Cerebellar nuclear complex (tissue), 1 donor: ENCODE results near the gene TBC1D22A.

Source experiments
- DNase-seq, 2 experiments: peaks; one replicate each; lab custom pipeline; 2025; lab: John Stamatoyannopoulos, UW

The TBC1D22A gene

DNA sequence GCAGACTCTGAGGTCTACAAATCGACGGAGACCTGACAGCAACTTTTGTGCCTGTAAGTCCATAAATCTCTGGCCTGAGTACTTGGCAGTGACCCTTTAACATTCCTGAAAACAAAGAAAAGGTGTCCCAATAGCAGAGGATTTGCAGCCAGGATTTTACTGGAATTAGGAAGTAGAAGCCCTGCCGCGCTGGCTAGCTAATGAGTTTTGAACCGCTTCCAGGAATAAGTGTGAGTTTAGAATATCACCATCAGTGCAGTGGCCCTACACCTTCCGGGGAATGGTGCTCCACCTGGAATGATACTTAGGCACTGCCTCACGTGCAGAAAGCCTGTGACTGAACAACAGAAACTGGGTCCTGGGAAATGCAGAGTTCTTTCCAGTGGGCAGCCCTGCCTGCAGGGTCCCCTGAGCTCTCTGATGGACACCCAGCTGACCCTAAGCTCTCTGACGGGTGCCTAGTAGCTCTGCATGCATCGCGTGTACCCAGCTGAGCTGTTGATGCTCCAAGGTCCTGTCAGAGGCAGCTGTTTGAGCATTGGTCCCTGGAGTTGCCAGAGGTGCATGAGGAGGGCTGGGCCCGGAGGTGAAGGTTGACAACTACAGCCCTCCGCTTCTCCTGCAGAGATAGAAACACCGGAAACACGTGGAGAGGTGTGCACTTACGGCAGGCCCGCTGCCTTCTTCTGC is 380.9 kb downstream of the TBC1D22A start:
- no peak for DNase-seq

DNA sequence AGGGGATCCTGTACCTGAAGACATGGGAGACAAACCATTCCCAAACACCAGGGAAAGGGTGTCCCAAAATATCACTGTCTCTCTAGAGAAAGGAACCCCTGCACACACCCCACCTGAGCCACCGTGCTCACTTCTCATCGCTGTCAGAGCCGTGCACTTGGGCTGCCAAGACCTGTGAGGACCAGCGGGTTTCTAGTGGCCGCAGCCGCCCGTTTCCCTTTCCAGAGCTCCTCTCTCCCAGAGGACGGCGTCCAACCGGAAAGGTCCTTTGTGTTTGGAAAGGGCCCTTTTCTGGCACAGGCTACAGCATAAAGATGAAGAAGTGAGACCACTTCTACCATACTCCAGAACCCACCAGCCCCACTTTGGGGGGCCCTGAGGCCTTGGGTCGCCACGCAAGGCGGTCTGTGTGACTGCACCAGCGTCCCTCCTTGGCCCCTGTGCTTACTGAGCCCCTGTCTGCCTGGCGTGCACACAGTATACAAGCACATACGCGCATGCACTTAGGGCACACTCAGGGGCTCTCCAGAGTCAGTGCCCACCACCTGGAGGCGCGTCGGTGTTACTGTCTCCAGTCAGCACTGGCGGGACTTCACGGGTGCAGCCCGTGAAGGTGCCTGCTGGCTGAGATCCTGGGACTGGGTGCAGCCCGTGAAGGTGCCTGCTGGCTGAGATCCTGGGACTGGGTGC is 381.8 kb downstream of the TBC1D22A start:
- no peak for DNase-seq

DNA sequence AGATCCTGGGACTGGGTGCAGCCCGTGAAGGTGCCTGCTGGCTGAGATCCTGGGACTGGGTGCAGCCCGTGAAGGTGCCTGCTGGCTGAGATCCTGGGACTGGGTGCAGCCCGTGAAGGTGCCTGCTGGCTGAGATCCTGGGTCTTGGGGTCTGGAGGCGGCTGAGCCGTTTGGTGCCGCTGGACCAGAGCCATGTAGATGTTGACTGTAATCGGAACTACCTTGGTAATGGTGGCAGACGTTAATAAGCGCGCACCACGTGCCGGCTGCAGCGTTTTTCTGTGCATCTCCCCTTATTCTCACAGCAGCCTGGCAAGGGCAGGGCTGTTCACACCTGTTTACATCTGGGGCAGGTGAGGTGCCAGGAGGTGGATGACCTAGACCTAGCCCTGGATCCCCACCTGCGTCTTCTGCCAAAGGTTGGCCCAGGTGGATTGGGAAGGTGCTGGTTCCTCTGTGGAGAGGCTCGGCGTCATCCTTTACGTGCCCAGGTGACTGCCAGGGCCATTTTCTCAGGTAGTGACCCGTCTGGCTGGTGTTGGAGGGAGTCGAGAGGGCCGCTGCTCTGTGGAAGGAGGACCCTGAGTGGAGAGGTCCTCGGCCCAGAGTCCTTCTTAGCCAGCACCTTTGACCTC is 382.5 kb downstream of the TBC1D22A start:
- DNase-seq = no peak

DNA sequence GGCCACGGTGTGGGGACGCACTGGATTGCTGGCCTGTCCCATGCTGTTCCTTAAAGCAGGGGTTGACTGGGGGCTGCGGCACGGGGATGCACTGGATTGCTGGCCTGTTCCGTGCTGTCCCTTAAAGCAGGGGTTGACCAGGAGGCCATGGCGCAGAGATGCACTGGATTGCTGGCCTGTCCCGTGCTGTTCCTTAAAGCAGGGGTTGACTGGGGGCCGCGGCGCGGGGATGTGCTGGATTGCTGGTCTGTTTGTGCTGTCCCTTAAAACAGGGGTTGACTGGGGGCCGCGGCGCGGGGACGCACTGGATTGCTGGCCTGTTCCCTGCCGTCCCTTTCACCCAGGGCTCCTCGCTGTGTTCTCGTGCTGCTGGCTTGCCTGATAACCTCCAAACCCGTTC is 383.4 kb downstream of the TBC1D22A start:
- DNase-seq = no peak

DNA sequence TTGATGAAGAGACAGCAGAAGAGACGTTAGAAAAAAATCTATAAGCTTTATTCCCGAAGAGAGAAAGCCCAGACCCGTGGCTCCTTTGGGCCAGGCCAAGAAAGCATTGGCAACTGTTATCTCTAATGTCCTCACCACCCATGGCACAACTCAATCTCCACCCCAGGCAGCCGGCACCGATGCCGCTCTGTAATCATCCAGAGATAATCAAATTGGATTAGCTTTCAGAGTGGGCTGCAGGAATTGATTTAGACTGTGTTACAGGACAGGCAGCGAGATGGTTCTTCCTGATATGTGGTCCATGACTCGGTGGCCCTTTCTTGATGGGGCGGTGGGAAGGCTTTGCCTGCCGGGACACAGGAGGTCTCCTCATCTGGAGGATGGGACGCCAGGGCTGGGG is 383.9 kb downstream of the TBC1D22A start:
- no peak for DNase-seq

DNA sequence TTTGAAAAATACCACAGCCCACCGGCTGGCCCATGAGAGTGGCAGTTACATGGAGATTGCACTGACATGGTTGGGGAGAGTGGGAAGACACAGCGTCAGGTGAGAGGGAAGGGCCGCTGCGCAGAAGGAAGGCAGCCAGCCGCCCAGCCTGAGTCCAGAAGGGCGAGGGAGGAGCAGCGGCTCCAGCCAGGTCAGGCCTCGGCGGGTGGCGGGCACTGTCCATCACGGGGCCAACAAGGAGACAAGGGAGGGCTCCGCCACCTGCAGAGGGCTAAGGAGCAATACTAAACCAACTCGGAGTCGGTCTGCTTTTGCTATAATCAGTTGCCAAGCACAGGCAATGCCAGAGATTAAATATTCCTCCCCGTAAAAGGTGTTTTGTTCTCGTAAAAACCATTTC is 384.5 kb downstream of the TBC1D22A start:
- DNase-seq = peak; percentile 15 to 27

DNA sequence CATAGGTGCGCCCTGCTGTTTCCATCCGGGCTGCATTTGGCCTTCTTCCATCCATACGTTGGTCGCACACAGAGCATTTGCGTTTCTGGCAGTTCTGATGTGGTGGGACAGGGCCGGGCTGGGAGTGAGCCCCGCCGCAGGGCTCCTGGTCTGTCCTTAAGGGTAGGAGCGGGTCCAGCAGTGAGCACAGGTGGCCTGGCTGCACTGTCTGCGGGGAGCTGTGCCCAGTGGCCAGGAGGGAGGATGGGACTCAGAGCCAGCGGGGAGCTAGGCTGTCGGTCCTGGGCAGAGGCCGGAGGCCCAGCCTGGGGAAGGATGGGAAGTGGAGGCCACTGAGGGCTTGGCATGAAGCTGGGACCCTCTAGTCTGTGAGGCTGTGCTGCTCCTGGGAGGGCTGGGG is 385.1 kb downstream of the TBC1D22A start:
- DNase-seq = no peak

DNA sequence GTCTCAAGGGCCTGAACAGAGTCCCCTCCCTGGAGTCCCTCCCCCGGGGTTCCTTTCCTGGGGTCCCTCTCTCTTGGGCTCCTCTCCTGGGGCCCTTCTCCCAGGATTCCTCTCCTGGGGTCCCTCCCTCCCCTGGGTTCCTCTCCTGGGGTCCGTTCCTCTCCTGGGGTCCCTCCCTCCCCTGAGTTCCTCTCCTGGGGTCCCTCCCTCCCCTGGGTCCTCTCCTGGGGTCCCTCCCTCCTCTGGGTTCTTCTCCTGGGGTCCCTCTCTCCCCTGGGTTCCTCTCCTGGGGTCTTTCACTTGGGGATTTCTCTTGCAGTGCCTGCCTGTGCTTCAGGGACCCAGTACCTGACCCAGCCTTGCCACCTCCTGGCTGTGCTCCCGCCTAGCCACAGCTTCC is 386.1 kb downstream of the TBC1D22A start:
- DNase-seq = no peak

DNA sequence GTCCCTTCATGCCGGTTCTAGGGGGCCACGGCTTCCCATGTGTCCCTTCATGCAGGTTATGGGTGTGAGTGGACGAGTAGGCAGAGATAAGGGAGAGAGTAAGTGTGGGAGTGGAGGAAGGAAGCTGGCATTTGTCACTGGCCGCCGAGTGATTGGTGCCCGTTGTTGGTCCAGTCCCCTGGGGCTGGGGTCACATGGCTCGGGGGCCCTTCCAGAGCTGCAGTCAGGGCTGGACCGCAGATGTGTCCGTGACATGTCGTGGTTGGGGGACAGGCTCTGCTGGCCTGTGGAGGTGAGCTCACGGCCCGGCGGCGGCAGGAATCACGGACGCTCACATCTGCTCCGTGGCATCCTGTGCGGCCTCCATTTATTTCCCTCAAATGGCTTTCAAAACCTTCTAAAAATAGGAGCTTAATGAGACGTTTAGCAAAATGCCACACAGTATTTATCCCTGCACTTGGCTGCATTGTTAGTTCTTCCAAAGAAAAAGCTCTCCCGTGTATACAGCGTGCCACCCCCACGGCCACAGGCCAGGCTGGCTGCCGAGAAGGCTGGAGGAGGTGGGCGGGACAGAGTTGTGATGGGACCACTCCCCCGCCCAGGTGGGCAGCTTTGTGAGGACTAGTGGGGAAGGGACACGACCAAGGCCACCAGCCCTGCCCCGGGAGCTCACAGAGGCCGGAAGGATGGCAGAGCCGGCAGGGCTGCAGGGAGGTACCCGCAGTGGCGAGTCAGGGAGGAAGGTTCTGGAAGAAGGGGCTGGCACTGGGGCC is 386.7 kb downstream of the TBC1D22A start:
- DNase-seq = no peak

DNA sequence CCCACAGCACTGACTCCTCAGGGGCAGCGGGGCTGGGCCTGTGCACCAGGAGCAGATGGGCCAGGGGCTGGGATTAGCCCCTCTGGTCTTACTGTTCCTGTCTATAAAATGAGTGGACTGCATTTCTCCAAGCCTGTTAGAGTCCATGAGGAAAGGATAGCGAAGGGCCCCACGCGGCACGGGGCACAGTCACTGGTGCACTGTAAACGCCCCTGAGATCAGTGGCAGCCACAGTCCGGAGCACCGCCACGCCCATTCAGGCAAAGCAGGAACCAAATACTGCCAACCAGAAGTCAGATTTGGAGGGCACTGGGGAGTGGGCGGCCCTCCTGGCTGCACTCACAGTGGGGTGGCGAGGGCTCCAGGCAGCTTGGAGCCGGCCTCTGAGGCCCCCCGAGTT is 387.5 kb downstream of the TBC1D22A start:
- no peak for DNase-seq

DNA sequence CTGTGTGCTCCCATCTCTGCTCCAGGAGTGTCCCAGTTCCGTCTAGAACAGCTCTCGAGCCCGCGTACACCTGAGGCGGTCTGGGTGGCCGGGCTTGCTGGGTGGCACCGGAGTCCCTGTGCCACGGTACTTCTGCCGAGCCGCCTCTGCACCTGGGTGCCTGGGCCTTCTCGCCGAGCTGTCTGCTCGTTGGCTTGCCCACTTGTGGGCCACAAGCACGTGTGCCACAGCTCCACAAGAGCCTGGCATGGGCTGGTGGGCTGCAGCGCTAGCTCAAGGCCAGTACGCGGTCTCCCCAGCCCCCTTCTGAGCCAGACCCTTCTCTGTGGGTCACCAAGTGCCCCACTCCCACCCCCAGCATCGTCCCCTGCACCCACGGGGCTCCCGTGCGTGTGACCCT is 388.0 kb downstream of the TBC1D22A start:
- no peak for DNase-seq

DNA sequence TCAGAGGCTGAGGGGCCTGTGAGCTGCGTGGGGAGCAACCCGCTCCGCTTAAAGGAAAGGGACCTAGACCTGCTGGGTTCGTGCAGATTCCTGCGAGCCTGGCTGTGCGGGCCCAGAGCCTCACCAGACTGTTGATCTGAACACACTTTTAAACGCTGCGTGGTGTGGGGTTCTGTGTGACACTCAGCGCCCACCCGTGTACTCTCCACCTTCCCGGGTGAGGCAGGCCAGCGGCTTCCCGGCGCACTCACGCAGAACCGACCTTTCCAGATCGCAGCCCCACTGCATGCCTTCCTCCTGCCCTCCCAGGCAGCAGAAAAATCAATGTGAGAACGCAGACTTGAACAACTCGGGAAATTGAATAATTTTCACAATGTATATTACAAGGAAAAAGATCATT is 388.6 kb downstream of the TBC1D22A start:
- DNase-seq = no peak

DNA sequence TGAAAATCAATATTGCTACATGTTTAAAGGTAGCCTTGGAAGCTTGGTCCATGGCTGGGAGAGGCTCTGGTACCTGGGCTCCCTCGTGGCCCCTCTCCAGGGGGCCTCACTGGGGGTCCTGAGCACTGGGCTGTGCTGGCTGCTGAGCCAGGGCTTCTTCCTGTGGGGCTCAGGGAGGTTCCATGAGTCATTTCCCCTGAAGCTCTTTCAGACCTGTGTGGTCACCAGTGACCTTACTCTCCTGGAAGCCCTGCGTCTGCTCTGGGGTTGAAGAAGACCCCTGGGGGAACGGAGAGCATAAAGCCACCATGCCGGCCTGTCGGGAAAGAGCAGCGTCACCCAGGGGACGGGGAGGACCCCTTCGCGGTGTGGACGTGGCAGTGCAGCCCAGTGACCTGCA is 389.0 kb downstream of the TBC1D22A start:
- DNase-seq = no peak

DNA sequence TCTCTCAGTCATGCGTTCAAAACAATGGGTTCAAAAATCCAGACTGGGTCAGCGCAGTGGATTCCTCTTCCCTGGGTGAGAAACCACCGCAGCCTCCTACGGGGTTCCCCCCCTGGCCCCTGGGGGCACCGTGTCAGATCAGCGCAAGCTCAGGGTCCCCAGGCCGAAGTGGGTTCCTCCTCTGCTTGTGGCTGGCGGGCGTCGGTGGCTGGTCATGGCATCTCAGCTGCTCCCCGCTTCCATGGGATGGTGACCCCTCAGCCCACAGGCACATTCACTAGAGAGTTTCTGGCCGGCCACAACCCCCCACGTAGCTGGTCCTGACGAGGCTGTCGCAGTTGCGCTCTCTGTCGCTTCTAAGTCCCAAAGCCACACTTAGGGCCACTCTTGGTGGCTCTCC is 389.8 kb downstream of the TBC1D22A start:
- DNase-seq = no peak

DNA sequence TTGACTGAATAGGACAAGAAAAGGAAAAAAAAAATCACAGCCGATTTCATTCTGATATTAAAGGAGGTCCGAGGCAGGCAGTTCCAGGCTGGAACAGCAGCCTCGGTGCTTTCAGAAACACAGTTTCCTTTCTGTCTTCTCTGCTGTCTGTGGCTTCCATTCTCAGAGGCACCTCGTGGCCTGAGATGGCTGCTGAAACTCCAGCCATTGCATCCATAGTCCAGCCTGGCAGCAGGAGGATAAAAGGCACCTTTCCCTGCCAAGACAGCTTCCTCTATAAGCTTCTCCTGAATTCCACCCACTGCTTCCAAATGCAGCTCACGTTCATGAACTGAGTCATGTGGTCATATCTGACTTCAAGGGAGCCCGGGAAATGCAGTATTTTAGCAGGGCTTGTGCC is 390.5 kb downstream of the TBC1D22A start:
- no peak for DNase-seq

DNA sequence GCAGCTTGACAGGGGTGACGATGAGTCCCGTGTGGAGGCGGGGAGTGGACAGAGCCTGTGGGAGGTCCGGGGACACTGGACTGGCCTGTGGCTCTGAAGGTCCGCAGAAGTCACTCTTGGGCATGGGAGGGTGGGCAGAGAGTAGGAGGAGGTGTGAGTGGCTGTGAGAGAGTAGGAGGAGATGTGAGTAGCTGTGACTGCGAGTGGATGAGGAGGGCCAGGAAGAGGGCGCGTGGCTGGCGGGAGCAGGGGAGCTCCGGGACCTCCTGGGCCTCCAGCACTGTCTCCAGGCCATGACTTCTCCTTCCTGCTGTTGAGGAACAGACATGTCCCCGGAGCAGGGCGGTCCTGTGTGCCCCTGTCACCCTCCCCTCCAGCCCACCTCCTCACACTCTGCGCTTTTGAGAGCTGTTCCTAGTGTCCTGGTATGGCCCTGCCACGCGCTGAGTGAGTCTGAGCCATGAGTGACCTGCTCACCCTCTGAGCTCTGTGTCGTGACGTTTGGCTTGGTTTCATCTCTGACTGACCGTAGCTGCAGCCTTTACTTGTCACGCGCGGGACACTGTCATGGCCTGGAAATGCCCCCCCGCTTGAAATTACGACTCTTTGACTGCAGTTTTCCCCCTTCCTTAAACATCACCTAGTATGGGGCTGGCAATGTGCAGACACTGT is 391.5 kb downstream of the TBC1D22A start:
- DNase-seq = no peak

DNA sequence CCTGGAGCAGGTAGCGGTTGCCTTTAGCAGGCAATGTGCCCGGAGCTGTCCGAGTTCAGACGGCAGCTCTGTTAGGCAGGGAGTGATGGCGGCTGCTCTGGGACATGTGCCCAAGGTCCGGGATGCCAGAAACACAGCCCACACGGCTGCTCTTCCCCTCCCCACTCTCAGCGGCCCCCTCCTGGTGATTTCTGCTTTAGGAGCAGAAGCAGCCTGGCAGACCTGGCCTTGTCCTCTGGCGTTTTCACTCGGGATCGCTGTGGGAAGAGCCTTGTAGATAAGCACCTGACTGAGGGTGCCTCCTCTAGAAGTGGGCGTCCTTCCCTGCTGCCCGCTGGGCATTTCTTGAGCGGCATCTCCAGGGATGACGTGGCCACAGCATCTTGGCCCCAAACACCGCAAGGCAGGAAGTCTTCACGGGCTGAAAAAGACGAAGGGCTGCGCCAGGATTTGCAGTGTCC is 392.2 kb downstream of the TBC1D22A start:
- peak; percentile 80 to 88 for DNase-seq

DNA sequence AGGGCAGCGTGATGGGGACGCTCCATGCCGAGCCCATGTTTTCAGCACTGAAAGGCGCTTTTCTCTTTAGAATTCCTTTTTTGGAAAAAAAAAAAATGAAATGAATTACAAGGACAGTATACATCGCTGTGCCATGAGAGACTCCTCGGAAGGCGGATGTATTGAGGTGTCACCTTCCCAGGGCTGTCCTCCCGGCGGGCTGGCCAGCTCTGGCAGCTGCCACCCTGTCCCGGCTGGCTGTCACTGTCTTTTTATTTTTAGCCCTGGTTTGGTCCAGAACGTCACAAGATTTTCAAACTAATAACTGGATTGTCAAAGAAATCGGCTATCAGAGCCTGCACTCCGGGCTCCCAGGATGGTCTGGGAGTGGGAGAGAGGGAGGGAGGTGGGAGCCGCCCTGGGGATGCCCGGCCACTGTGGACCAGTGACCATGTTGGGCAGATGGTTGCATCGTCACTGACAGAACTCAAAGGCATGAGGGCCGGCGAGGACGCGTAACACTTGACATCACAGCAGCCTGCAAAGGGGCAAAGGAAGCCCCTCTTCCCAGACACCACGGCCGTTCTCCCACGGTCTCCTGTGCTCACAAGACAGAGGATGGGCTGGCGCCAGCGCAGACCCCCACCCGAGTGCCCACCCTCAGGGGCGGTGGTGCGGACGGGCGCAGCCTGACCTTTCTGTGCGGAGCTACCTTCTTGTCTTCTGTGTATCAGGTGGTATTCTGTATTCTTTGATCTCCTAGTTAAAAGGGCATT is 392.9 kb downstream of the TBC1D22A start:
- no peak for DNase-seq

DNA sequence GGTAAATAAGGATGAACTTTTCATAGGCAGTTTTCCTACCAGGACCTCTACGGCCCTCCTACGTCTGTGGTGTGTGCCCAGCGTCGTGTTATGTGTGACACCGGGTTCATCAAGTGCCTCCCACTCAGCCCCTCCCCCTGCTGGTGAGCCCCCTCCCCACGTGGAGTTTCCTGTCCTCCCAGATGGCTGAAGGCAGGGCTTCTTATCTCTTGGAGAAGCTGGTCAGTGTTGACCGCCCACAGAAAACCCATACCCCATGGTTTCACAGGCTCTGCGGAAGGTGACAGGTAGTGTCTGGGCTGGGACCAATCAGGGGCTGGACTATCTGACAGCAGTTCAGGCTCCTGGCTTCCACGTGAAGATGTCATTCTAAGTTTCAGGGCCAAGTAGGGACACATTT is 393.5 kb downstream of the TBC1D22A start:
- no peak for DNase-seq

DNA sequence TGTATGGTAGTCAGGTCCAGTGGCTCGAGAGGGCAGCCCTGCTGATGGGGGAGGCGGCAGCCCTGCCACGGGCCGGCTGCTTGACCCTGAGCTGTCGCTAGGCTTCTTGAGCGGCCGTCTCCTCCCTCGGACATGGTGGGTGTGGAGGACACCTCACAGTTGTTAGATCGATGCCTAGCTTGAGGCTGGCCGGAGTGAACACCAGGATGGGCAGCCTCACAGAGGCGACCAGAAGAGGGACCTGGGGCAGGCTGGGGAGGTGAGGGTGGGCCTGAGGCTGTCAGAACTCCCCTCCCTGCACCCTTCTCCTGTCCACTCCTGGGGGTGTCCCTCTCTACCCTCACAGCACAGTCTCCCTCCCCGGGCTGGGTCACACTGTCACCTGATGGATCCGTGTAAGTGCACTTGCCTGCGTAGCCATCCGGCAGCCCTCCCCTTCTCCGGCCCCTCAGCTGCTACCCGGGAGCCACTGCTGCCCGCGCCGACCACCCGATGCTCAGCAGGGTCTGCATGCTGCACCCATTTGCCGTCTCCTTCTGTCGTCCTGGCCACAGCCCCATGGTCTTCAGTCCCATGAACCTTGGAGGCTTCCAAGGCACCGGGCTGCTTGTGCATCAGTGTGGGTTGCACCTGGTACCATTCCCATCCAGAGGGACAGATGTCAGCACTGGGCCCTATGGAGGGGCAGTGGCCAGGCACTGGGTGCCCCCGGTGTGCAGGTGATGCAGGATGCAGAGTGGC is 394.1 kb downstream of the TBC1D22A start:
- no peak for DNase-seq

DNA sequence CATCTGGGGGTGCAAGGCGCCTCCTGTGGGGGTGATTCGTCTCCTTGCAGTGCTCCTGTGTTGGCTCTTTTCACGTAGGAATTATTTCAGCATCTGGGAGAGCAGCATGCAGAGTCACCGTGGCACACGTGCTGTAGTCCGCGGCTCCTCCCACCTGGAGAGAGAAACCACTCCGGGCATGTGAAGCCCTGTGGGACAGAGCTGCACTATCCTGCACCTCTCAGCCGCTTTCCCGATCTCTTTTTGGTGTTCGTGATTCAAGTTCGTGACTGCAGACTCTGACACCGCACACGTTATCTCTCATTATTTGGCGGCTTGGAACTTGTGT is 394.6 kb downstream of the TBC1D22A start:
- no peak for DNase-seq
